Spleen (tissue), 11 donors: Measurements from ENCODE around the gene NOS1AP. TPM values are rescaled to one million over a fixed set of nuclear protein-coding genes. Genes with fewer than 3 reads are reported as not detected.

ENCODE experiments used
- DNase-seq: peaks from one replicate; pipeline ENCODE4 v3.0.0-alpha.2; 2020
- H3K27ac ChIP-seq, 8 donors: fragments of 200-600 bp; sonication (generic) in 7 of 8; 1 replicate in 4 of 8; 2 replicates in 4 of 8; pipeline versions ENCODE4 v1.5.0 to v1.8.0; 2016 to 2021; ENCODE audit warnings: inconsistent platforms in 4 of 8, mild to moderate bottlenecking in 4 of 8, moderate library complexity in 1 of 8
- H3K27me3 ChIP-seq, 7 donors: fragments of 200-600 bp; sonication (generic) in 6 of 7; replicated peaks in 1 of 7; 1 replicate in 4 of 7; 2 replicates in 3 of 7; pipeline versions ENCODE4 v1.5.0 to v1.8.0; 2016 to 2021; ENCODE audit warnings: inconsistent platforms in 3 of 7, mild to moderate bottlenecking in 1 of 7
- H3K36me3 ChIP-seq, 6 donors: fragments of 200-600 bp; sonication (generic) in 5 of 6; 1 replicate in 4 of 6; 2 replicates in 2 of 6; pipeline versions ENCODE4 v1.5.0 to v1.8.0; 2016 to 2021; ENCODE audit warnings: inconsistent platforms in 2 of 6
- H3K4me1 ChIP-seq, 6 donors: fragments of 200-600 bp; sonication (generic) in 5 of 6; 1 replicate in 3 of 6; 2 replicates in 3 of 6; pipeline versions ENCODE4 v1.5.0 to v1.8.0; 2016 to 2021; ENCODE audit warnings: inconsistent platforms in 3 of 6
- H3K4me3 ChIP-seq, 8 donors: fragments of 200-600 bp; sonication (generic) in 7 of 8; 1 replicate in 4 of 8; 2 replicates in 4 of 8; pipeline versions ENCODE4 v1.5.0 to v1.8.0; 2016 to 2021; ENCODE audit warnings: inconsistent platforms in 4 of 8, mild to moderate bottlenecking in 4 of 8, moderate library complexity in 2 of 8
- H3K9me3 ChIP-seq, 8 donors: fragments of 200-600 bp; sonication (generic) in 7 of 8; 1 replicate in 4 of 8; 2 replicates in 4 of 8; pipeline versions ENCODE4 v1.5.0 to v1.8.0; 2016 to 2021; ENCODE audit warnings: inconsistent platforms in 4 of 8
- POLR2A ChIP-seq, 3 donors: fragments of 450-650 bp; IDR thresholded peaks; one replicate each; pipeline ENCODE4 v1.5.1; 2017; ENCODE audit warnings: antibody characterized with exemption in 3 of 3, mild to moderate bottlenecking in 1 of 3
- POLR2AphosphoS5 ChIP-seq, 3 donors: sonication (generic); formaldehyde crosslinking; IDR thresholded peaks; one replicate each; pipeline ENCODE4 v1.5.1; 2017; ENCODE audit warnings: antibody characterized with exemption in 3 of 3
- WGBS, 5 donors: extraction: QIAGEN DNeasy Blood & Tissue Kit in 3 of 5; methylation state at CpG; one replicate each; pipeline versions ENCODE4 v1.1.5 to v1.1.7; 2013 to 2018; 5-methylcytosine and 5-hydroxymethylcytosine counted together
- intact Hi-C: fragments of 100-400 bp; cut with DNase I; formaldehyde crosslinking; loops from one replicate; pipeline ENCODE4 v1.15.0; 2023; ENCODE audit warnings: low total_unique reads
- polyA plus RNA-seq, 3 donors: library from polyadenylated mRNA; stranded (reverse); fragments of 200-250 nt; gene quantifications; one replicate each; pipeline ENCODE4 v1.2.1, GENCODE V29; 2013
- total RNA-seq, 7 donors: library from RNA; depleted of rRNA in 3 of 7; stranded (reverse); fragments of >200 nt in 3 of 7; fragmentation: NEBNext Ultra II Directional in 4 of 7; extraction: Animal tissue kit (Norgen Biotek cat#: 25700) in 4 of 7; gene quantifications; one replicate each; pipeline versions ENCODE4 v1.1.0 to v1.2.1, GENCODE V29; 2016 to 2021
- TF ChIP-seq, protein P1 (sequence below), 11 experiments: fragments of 200-600 bp in 7 of 11; fragments of 450-650 bp in 4 of 11; sonication (generic) in 4 of 11; IDR thresholded peaks in 8 of 11; conservative IDR thresholded peaks in 3 of 11; 1 replicate in 7 of 11; 2 replicates in 4 of 11; pipeline versions ENCODE4 v1.4.0 to v1.8.0; 2016 to 2021; ENCODE audit warnings: antibody characterized with exemption in 11 of 11, inconsistent platforms in 4 of 11, mild to moderate bottlenecking in 1 of 11
- donor health status: healthy with polysubstance abuse.
- donor health status: DM: no; HTN: no; CAD: no; lungs with moderate emphysema.
- donor health status: DM: no; HTN: no; CAD: no.
- donor health status: Bipolar disorder and iron deficiency.
- donor health status: healthy.
- donor health status: DM: no; HTN: no; CAD: no.
- donor health status: DM: yes; HTN: yes; CAD: no.

NOS1AP gene
- total and polyA plus RNA-seq, 10 donors: 0.16 to 1.7 (median 0.60) TPM; not detected in 2

DNA sequence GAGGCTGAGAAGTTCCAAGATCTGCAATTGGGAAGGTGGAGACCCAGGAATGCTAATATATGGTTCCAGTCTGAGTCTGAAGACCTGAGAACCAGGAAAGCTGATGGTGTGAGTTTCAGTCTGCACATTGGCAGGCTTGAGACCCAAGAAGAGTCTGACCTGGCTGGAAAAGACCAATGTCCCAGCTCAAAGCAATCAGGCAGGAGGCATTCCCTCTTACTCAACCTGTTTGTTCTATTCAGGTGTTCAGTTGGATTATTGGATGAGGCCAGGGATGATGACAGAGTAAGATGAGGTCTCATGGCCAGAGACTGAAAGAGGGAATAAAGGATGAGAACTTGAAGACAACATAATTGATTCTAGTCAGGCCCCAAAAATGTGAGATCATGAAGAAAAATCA is 257.1 kb downstream of the NOS1AP start:
- TF ChIP-seq POLR2AphosphoS5 (IDR thresholded peaks at IDR 0.05) (no peak), POLR2A (IDR thresholded peaks at IDR 0.05) (no peak)
- TF ChIP-seq, protein P1, sequence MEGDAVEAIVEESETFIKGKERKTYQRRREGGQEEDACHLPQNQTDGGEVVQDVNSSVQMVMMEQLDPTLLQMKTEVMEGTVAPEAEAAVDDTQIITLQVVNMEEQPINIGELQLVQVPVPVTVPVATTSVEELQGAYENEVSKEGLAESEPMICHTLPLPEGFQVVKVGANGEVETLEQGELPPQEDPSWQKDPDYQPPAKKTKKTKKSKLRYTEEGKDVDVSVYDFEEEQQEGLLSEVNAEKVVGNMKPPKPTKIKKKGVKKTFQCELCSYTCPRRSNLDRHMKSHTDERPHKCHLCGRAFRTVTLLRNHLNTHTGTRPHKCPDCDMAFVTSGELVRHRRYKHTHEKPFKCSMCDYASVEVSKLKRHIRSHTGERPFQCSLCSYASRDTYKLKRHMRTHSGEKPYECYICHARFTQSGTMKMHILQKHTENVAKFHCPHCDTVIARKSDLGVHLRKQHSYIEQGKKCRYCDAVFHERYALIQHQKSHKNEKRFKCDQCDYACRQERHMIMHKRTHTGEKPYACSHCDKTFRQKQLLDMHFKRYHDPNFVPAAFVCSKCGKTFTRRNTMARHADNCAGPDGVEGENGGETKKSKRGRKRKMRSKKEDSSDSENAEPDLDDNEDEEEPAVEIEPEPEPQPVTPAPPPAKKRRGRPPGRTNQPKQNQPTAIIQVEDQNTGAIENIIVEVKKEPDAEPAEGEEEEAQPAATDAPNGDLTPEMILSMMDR (IDR thresholded peaks at IDR 0.05 in 8 of 11, conservative IDR thresholded peaks at IDR 0.05 in 3 of 11): no peak
- DNase-seq: no peak
- Histone ChIP-seq H3K9me3 (no peaks in the 10 kb centered on the region), H3K27me3 (peaks cover 0 to 8% (median 0%) of the 10 kb centered on the region in 7 donors), H3K27ac (peak overlapping the region in 5 of 8 donors; percentile 5 to 76 (median 69)), H3K36me3 (no peaks in the 10 kb centered on the region), H3K4me3 (no peak overlapping the region), H3K4me1 (peaks cover 0 to 9% (median 0%) of the 10 kb centered on the region in 6 donors)
- intact Hi-C loops: no loop called here

GRCh38 chr1:162327144-162327787 is 257.8 kb downstream of the NOS1AP start:
- intact Hi-C loops: no loop called here
- 40 to 78% (median 65%) methylated on average over 2 of the region's 2 CpGs for WGBS, 5 donors

DNA sequence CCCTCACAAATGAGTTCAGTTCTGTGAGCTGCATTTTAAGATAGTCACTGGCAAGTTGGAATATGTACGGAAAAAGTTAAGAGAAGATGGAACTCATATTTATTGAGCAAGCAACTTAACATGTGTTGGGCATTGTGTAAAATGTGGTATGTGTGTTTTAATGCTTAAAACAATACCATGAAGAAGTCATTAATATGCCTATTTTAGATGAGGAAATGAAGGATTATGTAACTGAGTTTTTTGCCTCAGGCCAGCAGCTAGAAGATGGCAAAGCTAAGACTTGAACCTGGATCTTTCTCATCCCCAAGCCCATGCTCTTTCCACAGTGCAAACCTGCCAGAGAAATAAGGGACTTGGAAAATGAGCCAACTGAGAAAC is 258.3 kb downstream of the NOS1AP start:
- no peaks in the 10 kb centered on the region for H3K9me3 ChIP-seq
- 53 to 89% (median 62%) methylated on average over 1 of the region's 1 CpG for WGBS, 5 donors
- no peak overlapping the region for H3K4me3 ChIP-seq
- no peaks in the 10 kb centered on the region for H3K36me3 ChIP-seq
- H3K27me3 ChIP-seq: no peaks in the 10 kb centered on the region
- no peak for DNase-seq
- TF ChIP-seq POLR2AphosphoS5 (IDR thresholded peaks at IDR 0.05) (no peak), POLR2A (IDR thresholded peaks at IDR 0.05) (no peak)
- TF ChIP-seq, protein P1 (IDR thresholded peaks at IDR 0.05 in 8 of 11, conservative IDR thresholded peaks at IDR 0.05 in 3 of 11): no peak
- peak overlapping the region in 5 of 8 donors; percentile 48 to 76 (median 69) for H3K27ac ChIP-seq
- intact Hi-C loops: no loop called here
- peaks cover 0 to 9% (median 0%) of the 10 kb centered on the region in 6 donors for H3K4me1 ChIP-seq

More at GRCh38 chr1:162327144-162327787, 257.8 kb downstream of the NOS1AP start:
- Histone ChIP-seq H3K27ac (peak overlapping the region in 5 of 8 donors; percentile 48 to 76 (median 69)), H3K9me3 (no peaks in the 10 kb centered on the region), H3K4me3 (no peak overlapping the region), H3K4me1 (peaks cover 0 to 9% (median 0%) of the 10 kb centered on the region in 6 donors), H3K36me3 (no peaks in the 10 kb centered on the region), H3K27me3 (peaks cover 0 to 2% (median 0%) of the 10 kb centered on the region in 7 donors)
- TF ChIP-seq POLR2AphosphoS5 (IDR thresholded peaks at IDR 0.05): no peak
- TF ChIP-seq, protein P1 (IDR thresholded peaks at IDR 0.05 in 8 of 11, conservative IDR thresholded peaks at IDR 0.05 in 3 of 11): no peak
- TF ChIP-seq POLR2A (IDR thresholded peaks at IDR 0.05): no peak
- DNase-seq: no peak

GRCh38 chr1:162328512-162328911 is 259.0 kb downstream of the NOS1AP start:
- DNase-seq: no peak

More at GRCh38 chr1:162328512-162328911, 259.0 kb downstream of the NOS1AP start:
- no peaks in the 10 kb centered on the region for H3K36me3 ChIP-seq
- no peak overlapping the region for H3K4me3 ChIP-seq
- H3K27ac ChIP-seq: peak overlapping the region in 5 of 8 donors; percentile 15 to 76 (median 69)
- no peaks in the 10 kb centered on the region for H3K27me3 ChIP-seq
- peaks cover 0 to 9% (median 0%) of the 10 kb centered on the region in 6 donors for H3K4me1 ChIP-seq
- TF ChIP-seq, protein P1 (IDR thresholded peaks at IDR 0.05 in 8 of 11, conservative IDR thresholded peaks at IDR 0.05 in 3 of 11): no peak
- TF ChIP-seq POLR2AphosphoS5 (IDR thresholded peaks at IDR 0.05): no peak
- no peak for TF ChIP-seq POLR2A (IDR thresholded peaks at IDR 0.05)
- no peaks in the 10 kb centered on the region for H3K9me3 ChIP-seq
- intact Hi-C loops: no loop called here
